SU-DHL-6 (cell line): ENCODE data around the gene INPP5E.

Source experiments
- H2AFZ ChIP-seq: fragments of 200-600 bp; sonication (generic); 2 replicates; pipeline ENCODE4 v1.6.1; 2014; ENCODE audit warnings: low read depth, mild to moderate bottlenecking, moderate library complexity, mixed read lengths, antibody characterized with exemption, low read length; ENCODE audit not compliant: severe bottlenecking
- H3F3A ChIP-seq: fragments of 200-600 bp; shearing (Covaris generic); 2 replicates; pipeline ENCODE4 v1.6.0; 2016; ENCODE audit warnings: antibody characterized with exemption, mild to moderate bottlenecking; ENCODE audit not compliant: insufficient read depth
- H3K27ac ChIP-seq: fragments of 200-600 bp; sonication (generic); 2 replicates; pipeline ENCODE4 v1.5.1; 2016; ENCODE audit warnings: low read depth, mild to moderate bottlenecking, low read length, moderate library complexity, mixed read lengths
- H3K27me3 ChIP-seq: fragments of 200-600 bp; sonication (generic), shearing (Covaris generic); 2 replicates; pipeline ENCODE4 v1.6.0; 2014; ENCODE audit warnings: mild to moderate bottlenecking, low read length
- H3K36me3 ChIP-seq: fragments of 200-600 bp; sonication (generic); 2 replicates; pipeline ENCODE4 v1.6.1; 2014; ENCODE audit warnings: mild to moderate bottlenecking, low read length, mixed read lengths
- H3K4me2 ChIP-seq: fragments of 300-600, 200-600 bp; shearing (Covaris generic), sonication (generic); 2 replicates; pipeline ENCODE4 v1.6.0; 2014; ENCODE audit warnings: low read length, low read depth, mild to moderate bottlenecking; ENCODE audit not compliant: poor library complexity, severe bottlenecking
- H3K4me3 ChIP-seq: fragments of 200-600 bp; sonication (generic); 2 replicates; pipeline ENCODE4 v1.5.1; 2014; ENCODE audit warnings: antibody characterized with exemption, low read length, mild to moderate bottlenecking, mixed read lengths; ENCODE audit not compliant: insufficient read depth, poor library complexity, severe bottlenecking
- H3K79me2 ChIP-seq: fragments of 200-600 bp; sonication (generic); 2 replicates; pipeline ENCODE4 v1.6.1; 2014; ENCODE audit warnings: mild to moderate bottlenecking, low read length, moderate library complexity; ENCODE audit not compliant: insufficient read depth
- H3K9ac ChIP-seq: fragments of 200-600 bp; sonication (generic); 2 replicates; pipeline ENCODE4 v1.7.0; 2014; ENCODE audit warnings: mild to moderate bottlenecking, low read length
- H3K9me2 ChIP-seq: fragments of 200-600 bp; sonication (generic); replicated peaks from 2 replicates; pipeline ENCODE4 v1.6.1; 2014; ENCODE audit warnings: low read length; ENCODE audit not compliant: insufficient read depth
- H3K9me3 ChIP-seq: fragments of 200-600 bp; sonication (generic); 2 replicates; pipeline ENCODE4 v1.6.1; 2014; ENCODE audit warnings: low read length, mixed read lengths; ENCODE audit not compliant: insufficient read depth
- H4K20me1 ChIP-seq: fragments of 200-600 bp; sonication (generic); 2 replicates; pipeline ENCODE4 v1.6.1; 2014; ENCODE audit warnings: low read depth, mild to moderate bottlenecking, antibody characterized with exemption, low read length, moderate library complexity, mixed read lengths
- EZH2phosphoT487 ChIP-seq: fragments of 200-600 bp; sonication (generic), shearing (Covaris generic); conservative IDR thresholded peaks from 2 replicates; pipeline ENCODE4 v1.6.1; 2018; ENCODE audit warnings: mild to moderate bottlenecking, antibody characterized with exemption, low read length, moderate library complexity, mixed read lengths
- TF ChIP-seq, protein P1 (sequence below): fragments of 200-600 bp; sonication (generic); IDR thresholded peaks from one replicate; pipeline ENCODE4 v1.5.1; 2017; ENCODE audit warnings: antibody characterized with exemption, mild to moderate bottlenecking, low read length, moderate library complexity; ENCODE audit not compliant: insufficient read depth, poor library complexity, severe bottlenecking

Gene INPP5E

GRCh38 chr9:136444102-136444501, 4.5 kb upstream of the INPP5E start:
- H3K9me3 ChIP-seq: no peaks in the 10 kb centered on the region
- no peak overlapping the region for H3K4me3 ChIP-seq
- H3K4me2 ChIP-seq: no peak overlapping the region
- no peaks in the 10 kb centered on the region for H3K9me2 ChIP-seq
- TF ChIP-seq EZH2phosphoT487: no peak
- TF ChIP-seq, protein P1, sequence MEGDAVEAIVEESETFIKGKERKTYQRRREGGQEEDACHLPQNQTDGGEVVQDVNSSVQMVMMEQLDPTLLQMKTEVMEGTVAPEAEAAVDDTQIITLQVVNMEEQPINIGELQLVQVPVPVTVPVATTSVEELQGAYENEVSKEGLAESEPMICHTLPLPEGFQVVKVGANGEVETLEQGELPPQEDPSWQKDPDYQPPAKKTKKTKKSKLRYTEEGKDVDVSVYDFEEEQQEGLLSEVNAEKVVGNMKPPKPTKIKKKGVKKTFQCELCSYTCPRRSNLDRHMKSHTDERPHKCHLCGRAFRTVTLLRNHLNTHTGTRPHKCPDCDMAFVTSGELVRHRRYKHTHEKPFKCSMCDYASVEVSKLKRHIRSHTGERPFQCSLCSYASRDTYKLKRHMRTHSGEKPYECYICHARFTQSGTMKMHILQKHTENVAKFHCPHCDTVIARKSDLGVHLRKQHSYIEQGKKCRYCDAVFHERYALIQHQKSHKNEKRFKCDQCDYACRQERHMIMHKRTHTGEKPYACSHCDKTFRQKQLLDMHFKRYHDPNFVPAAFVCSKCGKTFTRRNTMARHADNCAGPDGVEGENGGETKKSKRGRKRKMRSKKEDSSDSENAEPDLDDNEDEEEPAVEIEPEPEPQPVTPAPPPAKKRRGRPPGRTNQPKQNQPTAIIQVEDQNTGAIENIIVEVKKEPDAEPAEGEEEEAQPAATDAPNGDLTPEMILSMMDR: no peak
- no peaks in the 10 kb centered on the region; the same call in 1 of the 2 replicates for H3K79me2 ChIP-seq
- no peaks in the 10 kb centered on the region for H3K27me3 ChIP-seq
- no peak overlapping the region for H3K9ac ChIP-seq
- H2AFZ ChIP-seq: no peak overlapping the region
- no peaks in the 10 kb centered on the region for H3K36me3 ChIP-seq
- no peaks in the 10 kb centered on the region for H4K20me1 ChIP-seq
- H3K27ac ChIP-seq: no peak overlapping the region
- peaks cover 10% of the 10 kb centered on the region for H3F3A ChIP-seq

DNA sequence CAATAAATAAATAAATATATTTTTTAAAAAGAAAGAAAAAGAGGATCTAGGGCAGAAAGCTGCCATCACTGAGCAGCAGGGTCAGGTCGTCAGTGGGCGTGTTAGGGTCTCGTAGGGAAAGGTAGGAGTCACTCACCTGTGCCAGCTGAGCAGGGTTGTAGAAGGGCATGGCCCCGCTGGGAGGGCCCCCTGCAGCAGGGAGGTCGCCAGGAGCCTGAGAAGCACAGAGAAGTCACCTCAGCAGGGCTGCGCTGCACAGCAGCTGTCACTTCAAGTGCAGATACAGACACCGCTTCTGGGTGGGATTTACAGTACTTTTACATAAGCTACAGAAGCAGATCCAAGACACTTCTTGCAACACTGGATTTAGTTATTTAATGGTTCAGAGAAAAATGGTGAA, 4.0 kb upstream of the INPP5E start:
- Histone ChIP-seq H3K27me3 (no peaks in the 10 kb centered on the region), H3K4me2 (no peak overlapping the region), H3F3A (peaks cover 10% of the 10 kb centered on the region), H3K9ac (no peak overlapping the region), H3K79me2 (peaks cover 1% of the 10 kb centered on the region; the same call in 1 of the 2 replicates), H2AFZ (no peak overlapping the region), H3K36me3 (no peaks in the 10 kb centered on the region), H3K27ac (no peak overlapping the region), H3K9me2 (no peaks in the 10 kb centered on the region), H3K4me3 (no peak overlapping the region), H3K9me3 (no peaks in the 10 kb centered on the region), H4K20me1 (no peaks in the 10 kb centered on the region)
- TF ChIP-seq, protein P1: no peak
- no peak for TF ChIP-seq EZH2phosphoT487

DNA sequence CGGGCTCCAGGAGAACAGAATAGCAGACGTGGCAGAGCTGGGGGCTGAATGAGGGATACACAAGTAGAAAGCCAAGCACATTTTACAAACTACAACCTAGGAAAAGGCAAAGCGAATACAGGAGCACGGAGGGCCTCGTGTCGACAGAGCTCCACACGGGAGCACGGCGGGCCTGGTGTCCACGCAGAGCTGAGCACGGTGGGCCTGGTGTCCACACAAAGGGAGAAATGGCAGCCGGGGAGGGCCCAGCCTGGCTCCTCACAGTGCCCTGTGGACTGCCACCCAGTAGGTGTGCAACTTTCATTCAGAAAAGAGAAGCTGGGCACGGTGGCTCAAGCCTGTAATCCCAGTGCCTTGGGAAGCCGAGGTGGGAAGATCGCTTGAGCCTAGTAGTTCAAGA, 3.4 kb upstream of the INPP5E start:
- Histone ChIP-seq H3K4me3 (no peak overlapping the region), H3K9me2 (no peaks in the 10 kb centered on the region), H3K27ac (no peak overlapping the region), H3K9ac (no peak overlapping the region), H3K27me3 (no peaks in the 10 kb centered on the region), H3K4me2 (no peak overlapping the region), H2AFZ (no peak overlapping the region), H3F3A (peaks cover 10% of the 10 kb centered on the region), H4K20me1 (no peaks in the 10 kb centered on the region), H3K9me3 (no peaks in the 10 kb centered on the region), H3K79me2 (peaks cover 7% of the 10 kb centered on the region), H3K36me3 (no peaks in the 10 kb centered on the region)
- TF ChIP-seq, protein P1: no peak
- TF ChIP-seq EZH2phosphoT487: no peak
